Measurements from ENCODE around the gene SAC3D1. TPM values are rescaled to one million over a fixed set of nuclear protein-coding genes. Genes with fewer than 3 reads are reported as not detected.
"Not testable (repeated sequence)": the region's sequence is repeated elsewhere in the genome, so short reads cannot be mapped to it uniquely, and the experiment has no call there.

Gene SAC3D1
- total RNA-seq, 2 donors from 2014 or later: 25.0 to 29.4 TPM

- no peaks in the 10 kb centered on the region for H3K4me1 ChIP-seq (replicated peaks)
- no peak for DNase-seq (ENCODE audit: low spot score)
- 79% methylated on average over 4 of the region's 4 CpGs for WGBS
- intact Hi-C loops (cut with DNase I): no loop called here
- H3K4me3 ChIP-seq: no peak overlapping the region
- no peaks in the 10 kb centered on the region for H3K27me3 ChIP-seq (replicated peaks; ENCODE audit: insufficient read depth)
- TF ChIP-seq POLR2AphosphoS5 (IDR thresholded peaks at IDR 0.05) (no peak), POLR2A (IDR thresholded peaks at IDR 0.05) (no peak), CTCF (IDR thresholded peaks at IDR 0.05) (no peak)
- no peak overlapping the region for H3K27ac ChIP-seq
- no peaks in the 10 kb centered on the region for H3K9me3 ChIP-seq
- H3K36me3 ChIP-seq: no peaks in the 10 kb centered on the region
Measured at GRCh38 chr11:65016705-65017104, 24.3 kb upstream of the SAC3D1 start.

- 96% methylated on average over 6 of the region's 6 CpGs for WGBS
- Histone ChIP-seq H3K4me1 (replicated peaks) (no peaks in the 10 kb centered on the region), H3K27ac (no peak overlapping the region), H3K4me3 (no peak overlapping the region), H3K27me3 (replicated peaks; ENCODE audit: insufficient read depth) (no peaks in the 10 kb centered on the region), H3K9me3 (no peaks in the 10 kb centered on the region), H3K36me3 (no peaks in the 10 kb centered on the region)
- intact Hi-C loops (cut with DNase I): no loop called here
- no peak for DNase-seq (ENCODE audit: low spot score)
- TF ChIP-seq POLR2AphosphoS5 (IDR thresholded peaks at IDR 0.05) (no peak), CTCF (IDR thresholded peaks at IDR 0.05) (no peak), POLR2A (IDR thresholded peaks at IDR 0.05) (no peak)
Measured at GRCh38 chr11:65017937-65018336, 23.1 kb upstream of the SAC3D1 start.

- Histone ChIP-seq H3K9me3 (no peaks in the 10 kb centered on the region), H3K27me3 (replicated peaks; ENCODE audit: insufficient read depth) (no peaks in the 10 kb centered on the region), H3K27ac (no peak overlapping the region), H3K4me3 (no peak overlapping the region), H3K4me1 (replicated peaks) (no peaks in the 10 kb centered on the region), H3K36me3 (no peaks in the 10 kb centered on the region)
- intact Hi-C loops (cut with DNase I): no loop called here
- 87% methylated on average over 7 of the region's 7 CpGs for WGBS
- DNase-seq (ENCODE audit: low spot score): no peak
- TF ChIP-seq POLR2AphosphoS5 (IDR thresholded peaks at IDR 0.05): no peak
- TF ChIP-seq CTCF (IDR thresholded peaks at IDR 0.05): no peak
- TF ChIP-seq POLR2A (IDR thresholded peaks at IDR 0.05): no peak
Measured at GRCh38 chr11:65019824-65020223, 21.2 kb upstream of the SAC3D1 start.

- H3K27ac ChIP-seq: no peak overlapping the region
- H3K4me3 ChIP-seq: no peak overlapping the region
- H3K4me1 ChIP-seq (replicated peaks): no peaks in the 10 kb centered on the region
- no peak for DNase-seq (ENCODE audit: low spot score)
- no peaks in the 10 kb centered on the region for H3K27me3 ChIP-seq (replicated peaks; ENCODE audit: insufficient read depth)
- intact Hi-C loops (cut with DNase I): no loop called here
- no peak for TF ChIP-seq POLR2AphosphoS5 (IDR thresholded peaks at IDR 0.05)
- TF ChIP-seq POLR2A (IDR thresholded peaks at IDR 0.05): no peak
- no peak for TF ChIP-seq CTCF (IDR thresholded peaks at IDR 0.05)
- H3K36me3 ChIP-seq: no peaks in the 10 kb centered on the region
- WGBS: 83% methylated on average over 3 of the region's 3 CpGs
- H3K9me3 ChIP-seq: no peaks in the 10 kb centered on the region
Measured at GRCh38 chr11:65021003-65021402, 20.0 kb upstream of the SAC3D1 start.

GRCh38 chr11:65021509-65021908, 19.5 kb upstream of the SAC3D1 start:
- Histone ChIP-seq H3K9me3 (no peaks in the 10 kb centered on the region), H3K27me3 (replicated peaks; ENCODE audit: insufficient read depth) (no peaks in the 10 kb centered on the region), H3K4me3 (no peak overlapping the region), H3K27ac (no peak overlapping the region), H3K4me1 (replicated peaks) (no peaks in the 10 kb centered on the region), H3K36me3 (no peaks in the 10 kb centered on the region)
- 90% methylated on average over 11 of the region's 11 CpGs for WGBS
- no peak for DNase-seq (ENCODE audit: low spot score)
- TF ChIP-seq POLR2AphosphoS5 (IDR thresholded peaks at IDR 0.05) (no peak), CTCF (IDR thresholded peaks at IDR 0.05) (no peak), POLR2A (IDR thresholded peaks at IDR 0.05) (no peak)
- intact Hi-C loops (cut with DNase I): no loop called here

- H3K36me3 ChIP-seq; H3K27ac ChIP-seq; intact Hi-C loops (cut with DNase I); H3K9me3 ChIP-seq; H3K27me3 ChIP-seq (replicated peaks; ENCODE audit: insufficient read depth); H3K4me3 ChIP-seq; DNase-seq (ENCODE audit: low spot score); H3K4me1 ChIP-seq (replicated peaks): not testable (repeated sequence)
- 74% methylated on average over 8 of the region's 8 CpGs for WGBS
Measured at GRCh38 chr11:65023502-65023901, 17.5 kb upstream of the SAC3D1 start.

Measured in prostate gland (tissue), 2 donors.